ENCODE data around the gene THY1.

DNA sequence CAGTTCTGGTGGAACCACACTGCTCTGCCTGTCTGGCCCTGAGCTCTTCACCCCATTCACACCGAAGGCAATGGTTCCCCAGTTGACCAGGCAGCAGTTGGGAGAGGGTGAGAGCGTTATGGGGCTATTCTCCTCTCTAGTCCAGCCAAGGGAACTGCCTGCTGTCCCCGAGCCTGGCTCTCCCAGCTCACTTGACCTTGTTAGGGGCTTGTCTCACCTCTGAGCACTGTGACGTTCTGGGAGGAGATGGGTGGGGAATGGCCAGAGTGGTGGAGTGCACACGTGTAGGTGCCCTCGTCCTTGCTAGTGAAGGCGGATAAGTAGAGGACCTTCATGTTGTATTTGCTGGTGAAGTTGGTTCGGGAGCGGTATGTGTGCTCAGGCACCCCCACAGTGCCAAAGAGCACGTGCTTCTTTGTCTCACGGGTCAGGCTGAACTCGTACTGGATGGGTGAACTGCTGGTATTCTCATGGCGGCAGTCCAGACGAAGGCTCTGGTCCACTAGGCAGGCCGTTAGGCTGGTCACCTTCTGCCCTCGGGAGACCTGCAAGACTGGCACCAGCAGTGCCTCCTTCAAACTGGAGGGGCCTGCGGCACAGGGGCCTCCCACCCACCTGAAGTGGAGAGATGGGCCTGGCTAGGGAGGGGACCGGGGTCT is 3.0 kb downstream of the THY1 start:
- TF ChIP-seq SRF (IDR thresholded peaks at IDR 0.05; ENCODE audit: low read depth), result no peak
- no peak for TF ChIP-seq POLR2A (IDR thresholded peaks at IDR 0.05; ENCODE audit: borderline replicate concordance, extremely low read depth, insufficient read depth, insufficient read length)
- TF ChIP-seq, protein P1, sequence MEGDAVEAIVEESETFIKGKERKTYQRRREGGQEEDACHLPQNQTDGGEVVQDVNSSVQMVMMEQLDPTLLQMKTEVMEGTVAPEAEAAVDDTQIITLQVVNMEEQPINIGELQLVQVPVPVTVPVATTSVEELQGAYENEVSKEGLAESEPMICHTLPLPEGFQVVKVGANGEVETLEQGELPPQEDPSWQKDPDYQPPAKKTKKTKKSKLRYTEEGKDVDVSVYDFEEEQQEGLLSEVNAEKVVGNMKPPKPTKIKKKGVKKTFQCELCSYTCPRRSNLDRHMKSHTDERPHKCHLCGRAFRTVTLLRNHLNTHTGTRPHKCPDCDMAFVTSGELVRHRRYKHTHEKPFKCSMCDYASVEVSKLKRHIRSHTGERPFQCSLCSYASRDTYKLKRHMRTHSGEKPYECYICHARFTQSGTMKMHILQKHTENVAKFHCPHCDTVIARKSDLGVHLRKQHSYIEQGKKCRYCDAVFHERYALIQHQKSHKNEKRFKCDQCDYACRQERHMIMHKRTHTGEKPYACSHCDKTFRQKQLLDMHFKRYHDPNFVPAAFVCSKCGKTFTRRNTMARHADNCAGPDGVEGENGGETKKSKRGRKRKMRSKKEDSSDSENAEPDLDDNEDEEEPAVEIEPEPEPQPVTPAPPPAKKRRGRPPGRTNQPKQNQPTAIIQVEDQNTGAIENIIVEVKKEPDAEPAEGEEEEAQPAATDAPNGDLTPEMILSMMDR (IDR thresholded peaks at IDR 0.05 in 2 of 3, conservative IDR thresholded peaks at IDR 0.05 in 1 of 3; ENCODE audit: borderline replicate concordance in 1 of 3, insufficient read depth in 1 of 3, low read depth in 2 of 3, low read length in 2 of 3), result no peak
- TF ChIP-seq, protein P2, sequence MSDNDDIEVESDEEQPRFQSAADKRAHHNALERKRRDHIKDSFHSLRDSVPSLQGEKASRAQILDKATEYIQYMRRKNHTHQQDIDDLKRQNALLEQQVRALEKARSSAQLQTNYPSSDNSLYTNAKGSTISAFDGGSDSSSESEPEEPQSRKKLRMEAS (IDR thresholded peaks at IDR 0.05), result no peak
- TF ChIP-seq EZH2 (IDR thresholded peaks at IDR 0.05), result no peak
- no peak for TF ChIP-seq SP1 (IDR thresholded peaks at IDR 0.05; ENCODE audit: low read depth)
- no peak for TF ChIP-seq EZH2phosphoT487 (IDR thresholded peaks at IDR 0.05; ENCODE audit: borderline replicate concordance)
- TF ChIP-seq POLR2AphosphoS5 (IDR thresholded peaks at IDR 0.05; ENCODE audit: low read depth, low read length), result no peak
- TF ChIP-seq TCF7L2 (IDR thresholded peaks at IDR 0.05; ENCODE audit: borderline replicate concordance, extremely low read depth, insufficient read depth, insufficient read length), result no peak
- TF ChIP-seq ELF1 (IDR thresholded peaks at IDR 0.05; ENCODE audit: borderline replicate concordance, low read depth), result no peak
